ENCODE results near the gene CLIC5. TPM values are rescaled to one million over a fixed set of nuclear protein-coding genes. Genes with fewer than 3 reads are reported as not detected.

The CLIC5 gene
- total and polyA plus RNA-seq, 2 donors (not counting 1 experiment from before 2014, with no cell fraction given), result 0.96 to 0.97 TPM

- H2AFZ ChIP-seq (ENCODE audit: insufficient read depth, low read depth, low read length, poor library complexity, severe bottlenecking), result no peak overlapping the region
- no peaks in the 10 kb centered on the region for H3K4me1 ChIP-seq (ENCODE audit: control insufficient read depth in 2 of 2, insufficient read depth in 2 of 2, low read length in 2 of 2)
- no peak overlapping the region for H3K27ac ChIP-seq (ENCODE audit: low read length in 2 of 2)
- intact Hi-C loops (cut with micrococcal nuclease), result no loop called here
- ChIA-PET POLR2A (no interaction called here), CTCF (no interaction called here)
- WGBS (ENCODE audit: insufficient coverage), result no CpG with 5 or more reads among the region's 3 CpGs
- no peak overlapping the region for H3K9ac ChIP-seq (ENCODE audit: low read length)
- H3K4me2 ChIP-seq (replicated peaks; ENCODE audit: low read depth, low read length, poor library complexity, severe bottlenecking), result no peak overlapping the region
- H3K36me3 ChIP-seq (replicated peaks in 1 of 2; ENCODE audit: control extremely low read depth in 1 of 2, control insufficient read depth in 1 of 2, extremely low read depth in 1 of 2, insufficient read depth in 2 of 2, low read length in 1 of 2), result no peaks in the 10 kb centered on the region
- Mint-ChIP-seq H3K4me3 (no peak overlapping the region), H3K27me3 (peaks cover 8% of the 10 kb centered on the region), H3K9me3 (ENCODE audit: insufficient read depth) (peaks cover 5% of the 10 kb centered on the region), H3K27ac (no peak overlapping the region), H3K4me1 (no peaks in the 10 kb centered on the region)
- TF ChIP-seq CTCF (IDR thresholded peaks at IDR 0.05) (no peak), EZH2 (IDR thresholded peaks at IDR 0.05; ENCODE audit: borderline replicate concordance, insufficient read depth, low read depth, low read length, poor library complexity, severe bottlenecking) (no peak)
- ATAC-seq (ENCODE audit: low read depth) (no peak), DNase-seq (no peak)
- H4K20me1 ChIP-seq (ENCODE audit: control insufficient read depth, insufficient read depth, low read length, poor library complexity, severe bottlenecking), result no peaks in the 10 kb centered on the region
- H3K9me3 ChIP-seq (ENCODE audit: control extremely low read depth in 1 of 3, control insufficient read depth in 2 of 3, insufficient read depth in 1 of 3, low read length in 2 of 3), result no peaks in the 10 kb centered on the region
- no peaks in the 10 kb centered on the region for H3K27me3 ChIP-seq (replicated peaks in 1 of 4; ENCODE audit: control extremely low read depth in 1 of 4, control insufficient read depth in 3 of 4, insufficient read depth in 4 of 4, low read length in 3 of 4)
- no peak overlapping the region for H3K4me3 ChIP-seq (ENCODE audit: control extremely low read depth in 1 of 5, extremely low read depth in 1 of 5, insufficient read depth in 1 of 5, low read depth in 2 of 5, low read length in 4 of 5)
- no peaks in the 10 kb centered on the region for H3K79me2 ChIP-seq (ENCODE audit: control insufficient read depth, insufficient read depth, low read length)
Observed at GRCh38 chr6:45981046-45981445, 34.6 kb downstream of the CLIC5 start.

- ATAC-seq (ENCODE audit: low read depth) (no peak), DNase-seq (no peak)
- CTCF ChIA-PET, result no interaction called here
- Histone ChIP-seq H3K9me3 (ENCODE audit: control extremely low read depth in 1 of 3, control insufficient read depth in 2 of 3, insufficient read depth in 1 of 3, low read length in 2 of 3) (peaks cover 0 to 4% (median 0%) of the 10 kb centered on the region in 3 donors), H2AFZ (ENCODE audit: insufficient read depth, low read depth, low read length, poor library complexity, severe bottlenecking) (no peak overlapping the region), H3K27ac (ENCODE audit: low read length in 2 of 2) (no peak overlapping the region), H3K9ac (ENCODE audit: low read length) (no peak overlapping the region), H4K20me1 (ENCODE audit: control insufficient read depth, insufficient read depth, low read length, poor library complexity, severe bottlenecking) (no peaks in the 10 kb centered on the region), H3K27me3 (replicated peaks in 1 of 4; ENCODE audit: control extremely low read depth in 1 of 4, control insufficient read depth in 3 of 4, insufficient read depth in 4 of 4, low read length in 3 of 4) (no peaks in the 10 kb centered on the region), H3K4me3 (ENCODE audit: control extremely low read depth in 1 of 5, extremely low read depth in 1 of 5, insufficient read depth in 1 of 5, low read depth in 2 of 5, low read length in 4 of 5) (no peak overlapping the region), H3K4me2 (replicated peaks; ENCODE audit: low read depth, low read length, poor library complexity, severe bottlenecking) (no peak overlapping the region), H3K79me2 (ENCODE audit: control insufficient read depth, insufficient read depth, low read length) (no peaks in the 10 kb centered on the region), H3K36me3 (replicated peaks in 1 of 2; ENCODE audit: control extremely low read depth in 1 of 2, control insufficient read depth in 1 of 2, extremely low read depth in 1 of 2, insufficient read depth in 2 of 2, low read length in 1 of 2) (no peaks in the 10 kb centered on the region), H3K4me1 (ENCODE audit: control insufficient read depth in 2 of 2, insufficient read depth in 2 of 2, low read length in 2 of 2) (no peaks in the 10 kb centered on the region)
- H3K4me3 Mint-ChIP-seq, result no peak overlapping the region
- no peak overlapping the region for H3K27ac Mint-ChIP-seq
- H3K4me1 Mint-ChIP-seq, result no peaks in the 10 kb centered on the region
- H3K27me3 Mint-ChIP-seq, result peaks cover 8% of the 10 kb centered on the region
- intact Hi-C loops (cut with micrococcal nuclease), result no loop called here
- H3K9me3 Mint-ChIP-seq (ENCODE audit: insufficient read depth), result peaks cover 2% of the 10 kb centered on the region
- TF ChIP-seq EZH2 (IDR thresholded peaks at IDR 0.05; ENCODE audit: borderline replicate concordance, insufficient read depth, low read depth, low read length, poor library complexity, severe bottlenecking), result no peak
- no peak for TF ChIP-seq CTCF (IDR thresholded peaks at IDR 0.05)
- POLR2A ChIA-PET, result no interaction called here
- WGBS (ENCODE audit: insufficient coverage), result no CpG with 5 or more reads among the region's 2 CpGs
Observed at GRCh38 chr6:45979311-45979710, 36.3 kb downstream of the CLIC5 start.

Measured in B cell (primary cell).